Measurements from ENCODE around the gene FHOD3.
A peak's percentile ranks its signal among the peaks of the same experiment; 100 is the strongest.

FHOD3 gene

GRCh38 chr18:36766836-36767235, 469.3 kb downstream of the FHOD3 start:
- H2BK120ac ChIP-seq (ENCODE audit: low read depth, low read length): no peak overlapping the region
- H3K36me3 ChIP-seq (ENCODE audit: control insufficient read depth, insufficient read depth, low read length): no peaks in the 10 kb centered on the region
- no peak overlapping the region for H3K4me2 ChIP-seq (ENCODE audit: low read length)
- H3K27me3 ChIP-seq (ENCODE audit: insufficient read depth, low read length, poor library complexity): no peaks in the 10 kb centered on the region
- DNase-seq: no peak
- no peaks in the 10 kb centered on the region for H3K4me1 ChIP-seq (ENCODE audit: control insufficient read depth, low read depth, low read length)
- no peak overlapping the region for H4K5ac ChIP-seq (ENCODE audit: low read length)
- H3K9ac ChIP-seq (ENCODE audit: low read length): no peak overlapping the region
- no peak overlapping the region for H2BK5ac ChIP-seq (ENCODE audit: low read length)
- H3K23ac ChIP-seq (ENCODE audit: low read length): no peak overlapping the region
- H3K4ac ChIP-seq (ENCODE audit: low read depth, low read length): no peak overlapping the region
- no peak overlapping the region for H2BK15ac ChIP-seq (replicated peaks; ENCODE audit: low read depth)
- H2AK5ac ChIP-seq (ENCODE audit: low read length): no peak overlapping the region
- WGBS (ENCODE audit: extremely low coverage, insufficient coverage, low lambda C conversion rate): no CpG with 5 or more reads among the region's 3 CpGs
- no peaks in the 10 kb centered on the region for H3K79me1 ChIP-seq (ENCODE audit: low read length)
- H3K27ac ChIP-seq (ENCODE audit: low read depth, low read length): no peak overlapping the region
- H4K8ac ChIP-seq (ENCODE audit: low read depth, low read length): no peak overlapping the region
- no peak overlapping the region for H3K18ac ChIP-seq (ENCODE audit: low read length)
- H3K56ac ChIP-seq (ENCODE audit: low read length): no peak overlapping the region
- no peaks in the 10 kb centered on the region for H3K79me2 ChIP-seq (ENCODE audit: control insufficient read depth, insufficient read depth, low read length)
- H3K4me3 ChIP-seq (ENCODE audit: low read length): no peak overlapping the region

DNA sequence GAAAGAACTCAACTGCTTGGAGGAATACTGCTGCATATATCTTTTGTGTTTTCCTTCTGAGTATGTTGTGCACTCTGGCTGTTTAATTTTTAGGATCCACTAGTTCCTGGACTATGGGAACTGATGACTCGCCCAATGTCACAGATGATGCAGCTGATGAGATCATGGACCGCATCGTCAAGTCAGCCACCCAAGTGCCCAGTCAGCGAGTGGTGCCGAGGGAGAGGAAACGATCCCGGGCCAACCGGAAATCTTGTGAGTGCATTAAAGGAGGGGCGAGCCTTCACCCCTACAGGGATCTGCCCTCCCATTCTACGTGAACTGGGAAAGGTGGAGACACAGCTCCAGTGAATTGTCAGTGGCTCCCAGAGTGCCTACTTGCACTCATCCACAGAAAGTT, 471.7 kb downstream of the FHOD3 start:
- H3K79me1 ChIP-seq (ENCODE audit: low read length): no peaks in the 10 kb centered on the region
- H3K56ac ChIP-seq (ENCODE audit: low read length): no peak overlapping the region
- no peak overlapping the region for H2AK5ac ChIP-seq (ENCODE audit: low read length)
- no peak overlapping the region for H3K23ac ChIP-seq (ENCODE audit: low read length)
- H3K18ac ChIP-seq (ENCODE audit: low read length): no peak overlapping the region
- no peak overlapping the region for H2BK5ac ChIP-seq (ENCODE audit: low read length)
- H2BK15ac ChIP-seq (replicated peaks; ENCODE audit: low read depth): no peak overlapping the region
- H4K5ac ChIP-seq (ENCODE audit: low read length): no peak overlapping the region
- H3K36me3 ChIP-seq (ENCODE audit: control insufficient read depth, insufficient read depth, low read length): no peaks in the 10 kb centered on the region
- DNase-seq: no peak
- no peak overlapping the region for H4K8ac ChIP-seq (ENCODE audit: low read depth, low read length)
- H3K27ac ChIP-seq (ENCODE audit: low read depth, low read length): no peak overlapping the region
- no peak overlapping the region for H3K4ac ChIP-seq (ENCODE audit: low read depth, low read length)
- H3K4me1 ChIP-seq (ENCODE audit: control insufficient read depth, low read depth, low read length): no peaks in the 10 kb centered on the region
- H3K27me3 ChIP-seq (ENCODE audit: insufficient read depth, low read length, poor library complexity): no peaks in the 10 kb centered on the region
- H3K79me2 ChIP-seq (ENCODE audit: control insufficient read depth, insufficient read depth, low read length): no peaks in the 10 kb centered on the region
- H3K4me3 ChIP-seq (ENCODE audit: low read length): no peak overlapping the region
- H3K9ac ChIP-seq (ENCODE audit: low read length): no peak overlapping the region
- H3K4me2 ChIP-seq (ENCODE audit: low read length): no peak overlapping the region
- WGBS (ENCODE audit: extremely low coverage, insufficient coverage, low lambda C conversion rate): no CpG with 5 or more reads among the region's 10 CpGs
- no peak overlapping the region for H2BK120ac ChIP-seq (ENCODE audit: low read depth, low read length)

DNA sequence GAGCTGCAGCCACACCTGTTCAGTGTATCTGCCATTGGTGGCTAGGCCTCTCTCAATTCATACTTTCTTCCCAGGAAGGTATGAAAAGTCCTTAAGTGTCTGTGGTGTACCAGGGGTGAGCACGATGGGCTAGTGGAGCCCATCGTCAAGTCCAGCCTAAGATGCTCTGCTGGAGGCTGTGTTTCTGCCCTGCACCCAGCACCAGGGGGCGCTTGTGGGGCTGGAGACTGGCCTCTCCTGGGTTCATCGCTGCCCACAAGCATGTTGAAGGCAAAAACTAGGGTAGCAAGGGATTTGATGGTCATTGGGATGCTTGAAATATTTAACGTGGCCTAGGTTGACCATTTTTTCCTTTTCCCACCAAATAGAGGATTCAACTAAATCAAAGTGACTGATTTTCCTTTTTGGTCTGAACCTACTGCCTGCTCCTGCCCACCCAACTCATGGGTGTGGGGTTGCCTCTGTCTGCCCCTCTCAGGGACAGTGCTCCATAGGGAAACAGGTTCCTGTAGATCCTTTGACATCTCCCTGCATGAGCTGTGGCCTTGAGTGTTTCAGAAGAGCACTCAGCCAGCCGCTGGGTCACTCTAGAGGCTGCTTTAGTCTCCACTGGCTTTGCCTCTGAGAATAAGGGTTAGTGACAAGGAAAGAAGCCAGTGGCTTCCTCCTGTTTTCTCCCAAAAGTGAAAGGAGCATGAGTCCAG, 472.2 kb downstream of the FHOD3 start:
- Histone ChIP-seq H3K27me3 (ENCODE audit: insufficient read depth, low read length, poor library complexity) (no peaks in the 10 kb centered on the region), H3K9ac (ENCODE audit: low read length) (no peak overlapping the region), H2BK5ac (ENCODE audit: low read length) (no peak overlapping the region), H3K4me2 (ENCODE audit: low read length) (no peak overlapping the region), H3K4me1 (ENCODE audit: control insufficient read depth, low read depth, low read length) (no peaks in the 10 kb centered on the region), H3K79me1 (ENCODE audit: low read length) (no peaks in the 10 kb centered on the region), H4K5ac (ENCODE audit: low read length) (no peak overlapping the region), H3K56ac (ENCODE audit: low read length) (no peak overlapping the region), H3K23ac (ENCODE audit: low read length) (no peak overlapping the region), H2BK120ac (ENCODE audit: low read depth, low read length) (no peak overlapping the region), H3K4me3 (ENCODE audit: low read length) (no peak overlapping the region), H3K18ac (ENCODE audit: low read length) (no peak overlapping the region), H3K27ac (ENCODE audit: low read depth, low read length) (no peak overlapping the region), H4K8ac (ENCODE audit: low read depth, low read length) (no peak overlapping the region), H2BK15ac (replicated peaks; ENCODE audit: low read depth) (no peak overlapping the region), H3K4ac (ENCODE audit: low read depth, low read length) (no peak overlapping the region), H3K36me3 (ENCODE audit: control insufficient read depth, insufficient read depth, low read length) (no peaks in the 10 kb centered on the region), H2AK5ac (ENCODE audit: low read length) (no peak overlapping the region), H3K79me2 (ENCODE audit: control insufficient read depth, insufficient read depth, low read length) (no peaks in the 10 kb centered on the region)
- peak; percentile 42 for DNase-seq
- WGBS (ENCODE audit: extremely low coverage, insufficient coverage, low lambda C conversion rate): no CpG with 5 or more reads among the region's 6 CpGs

DNA sequence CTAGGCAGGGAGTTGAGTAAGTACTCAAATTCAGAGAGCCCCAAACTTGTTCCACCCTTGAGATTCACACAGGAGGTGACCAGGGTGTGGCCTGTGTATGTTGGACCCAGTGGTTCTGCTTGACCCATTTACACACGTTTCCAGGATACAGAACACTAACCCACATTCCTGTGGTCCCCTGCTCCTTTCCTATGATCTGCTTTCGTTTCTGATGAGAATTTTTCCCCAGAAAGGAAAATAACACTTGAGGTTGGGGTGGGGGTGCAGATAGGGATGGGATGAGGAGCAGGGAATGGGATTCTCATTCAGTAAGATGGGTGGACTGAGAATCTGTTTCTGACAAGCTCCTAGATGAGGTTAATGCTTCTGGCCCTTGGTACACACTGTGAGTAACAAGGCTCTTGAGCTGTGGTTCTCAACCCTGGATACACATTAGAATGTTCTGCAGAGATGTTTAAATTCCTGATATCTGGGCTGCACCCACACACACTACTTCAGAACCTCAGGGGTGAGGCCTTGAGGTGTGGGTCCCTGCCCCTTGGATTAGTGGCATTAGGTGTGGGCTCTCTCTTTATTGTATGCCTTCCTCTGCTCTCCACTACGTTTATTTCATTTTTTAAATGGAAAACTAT, 472.9 kb downstream of the FHOD3 start:
- Histone ChIP-seq H3K23ac (ENCODE audit: low read length) (no peak overlapping the region), H3K56ac (ENCODE audit: low read length) (no peak overlapping the region), H3K27ac (ENCODE audit: low read depth, low read length) (no peak overlapping the region), H3K9ac (ENCODE audit: low read length) (no peak overlapping the region), H3K27me3 (ENCODE audit: insufficient read depth, low read length, poor library complexity) (no peaks in the 10 kb centered on the region), H3K4ac (ENCODE audit: low read depth, low read length) (no peak overlapping the region), H2BK15ac (replicated peaks; ENCODE audit: low read depth) (no peak overlapping the region), H4K8ac (ENCODE audit: low read depth, low read length) (no peak overlapping the region), H3K4me1 (ENCODE audit: control insufficient read depth, low read depth, low read length) (no peaks in the 10 kb centered on the region), H2AK5ac (ENCODE audit: low read length) (no peak overlapping the region), H2BK120ac (ENCODE audit: low read depth, low read length) (no peak overlapping the region), H3K4me3 (ENCODE audit: low read length) (no peak overlapping the region), H3K4me2 (ENCODE audit: low read length) (no peak overlapping the region), H3K36me3 (ENCODE audit: control insufficient read depth, insufficient read depth, low read length) (no peaks in the 10 kb centered on the region), H2BK5ac (ENCODE audit: low read length) (no peak overlapping the region), H3K18ac (ENCODE audit: low read length) (no peak overlapping the region), H4K5ac (ENCODE audit: low read length) (no peak overlapping the region), H3K79me2 (ENCODE audit: control insufficient read depth, insufficient read depth, low read length) (no peaks in the 10 kb centered on the region), H3K79me1 (ENCODE audit: low read length) (no peaks in the 10 kb centered on the region)
- WGBS (ENCODE audit: extremely low coverage, insufficient coverage, low lambda C conversion rate): no CpG with 5 or more reads among the region's 3 CpGs
- DNase-seq: no peak

GRCh38 chr18:36771245-36771644, 473.7 kb downstream of the FHOD3 start:
- Histone ChIP-seq H3K79me1 (ENCODE audit: low read length) (no peaks in the 10 kb centered on the region), H3K27me3 (ENCODE audit: insufficient read depth, low read length, poor library complexity) (no peaks in the 10 kb centered on the region), H2BK5ac (ENCODE audit: low read length) (no peak overlapping the region), H3K4me1 (ENCODE audit: control insufficient read depth, low read depth, low read length) (no peaks in the 10 kb centered on the region), H2AK5ac (ENCODE audit: low read length) (no peak overlapping the region), H2BK120ac (ENCODE audit: low read depth, low read length) (no peak overlapping the region), H4K8ac (ENCODE audit: low read depth, low read length) (no peak overlapping the region), H3K9ac (ENCODE audit: low read length) (no peak overlapping the region), H3K56ac (ENCODE audit: low read length) (no peak overlapping the region), H3K18ac (ENCODE audit: low read length) (no peak overlapping the region), H3K4ac (ENCODE audit: low read depth, low read length) (no peak overlapping the region), H3K36me3 (ENCODE audit: control insufficient read depth, insufficient read depth, low read length) (no peaks in the 10 kb centered on the region), H2BK15ac (replicated peaks; ENCODE audit: low read depth) (no peak overlapping the region), H4K5ac (ENCODE audit: low read length) (no peak overlapping the region), H3K23ac (ENCODE audit: low read length) (no peak overlapping the region), H3K79me2 (ENCODE audit: control insufficient read depth, insufficient read depth, low read length) (no peaks in the 10 kb centered on the region), H3K27ac (ENCODE audit: low read depth, low read length) (no peak overlapping the region), H3K4me3 (ENCODE audit: low read length) (no peak overlapping the region), H3K4me2 (ENCODE audit: low read length) (no peak overlapping the region)
- peak; percentile 29 for DNase-seq
- WGBS (ENCODE audit: extremely low coverage, insufficient coverage, low lambda C conversion rate): no CpG with 5 or more reads among the region's 4 CpGs
